Hematopoietic multipotent progenitor cell treated with erythropoietin and hydrocortisone succinate and interleukin-3 and kit ligand, for 8 days (in vitro differentiated cells): ENCODE results near the gene SPTBN5.
A peak's percentile ranks its signal among the peaks of the same experiment; 100 is the strongest.
"Not testable (repeated sequence)": the region's sequence is repeated elsewhere in the genome, so short reads cannot be mapped to it uniquely, and the experiment has no call there.

ENCODE experiments used
- DNase-seq: peaks from one replicate; pipeline ENCODE4 v3.0.0-alpha.2; 2015

The SPTBN5 gene

GRCh38 chr15:41843571-41843970 is 50.3 kb downstream of the SPTBN5 start:
- no peak for DNase-seq

- no peak for DNase-seq
Observed at GRCh38 chr15:41842229-41842628, 51.6 kb downstream of the SPTBN5 start.

GRCh38 chr15:41841131-41841530 is 52.7 kb downstream of the SPTBN5 start:
- DNase-seq = no peak

- no peak for DNase-seq
Observed at GRCh38 chr15:41840673-41841072, 53.2 kb downstream of the SPTBN5 start.

GRCh38 chr15:41839781-41840491 is 53.9 kb downstream of the SPTBN5 start:
- DNase-seq = no peak

GRCh38 chr15:41838400-41838897 is 55.4 kb downstream of the SPTBN5 start, which contains the start of gene PLA2G4B:
TSS of gene PLA2G4B (plus strand) at chr15:41838847. CDS start at chr15:41838914, 67 bp downstream.
- DNase-seq = no peak

- DNase-seq = no peak
Observed at GRCh38 chr15:41836713-41837454, 57.0 kb downstream of the SPTBN5 start.

GRCh38 chr15:41836073-41836472 is 57.8 kb downstream of the SPTBN5 start:
- no peak for DNase-seq

GRCh38 chr15:41834096-41834495 is 59.8 kb downstream of the SPTBN5 start:
- DNase-seq = no peak

GRCh38 chr15:41832875-41833274 is 61.0 kb downstream of the SPTBN5 start:
- no peak for DNase-seq

GRCh38 chr15:41832208-41832607 is 61.6 kb downstream of the SPTBN5 start:
- DNase-seq = no peak

- DNase-seq = not testable (repeated sequence)
Observed at GRCh38 chr15:41831291-41831690, 62.6 kb downstream of the SPTBN5 start.

- no peak for DNase-seq
Observed at GRCh38 chr15:41829959-41830646, 63.8 kb downstream of the SPTBN5 start.

GRCh38 chr15:41828807-41829141 is 65.1 kb downstream of the SPTBN5 start:
- DNase-seq = peak; percentile 2

- DNase-seq = peak; percentile 75
Observed at GRCh38 chr15:41827880-41828806, 65.7 kb downstream of the SPTBN5 start, which contains the start of gene JMJD7. TSS of gene JMJD7 (plus strand) at chr15:41828092. CDS start at chr15:41828125, 33 bp downstream.

GRCh38 chr15:41827290-41827879 is 66.5 kb downstream of the SPTBN5 start:
- no peak for DNase-seq

- DNase-seq = no peak
Observed at GRCh38 chr15:41825572-41826535, 68.0 kb downstream of the SPTBN5 start.

GRCh38 chr15:41825145-41825544 is 68.7 kb downstream of the SPTBN5 start:
- DNase-seq = no peak

GRCh38 chr15:41824062-41824745 is 69.6 kb downstream of the SPTBN5 start:
- no peak for DNase-seq

GRCh38 chr15:41823502-41823901 is 70.4 kb downstream of the SPTBN5 start:
- DNase-seq = no peak
